CD14-positive monocyte (primary cell): ENCODE data around the gene KRT85. TPM values are rescaled to one million over a fixed set of nuclear protein-coding genes. Genes with fewer than 3 reads are reported as not detected.

ENCODE experiments used
- DNase-seq, 3 donors: peaks; one replicate each; pipeline ENCODE4 v3.0.0-alpha.2; 2011 to 2022
- H2AFZ ChIP-seq: 2 replicates; pipeline ENCODE4 v1.6.0; 2012; ENCODE audit warnings: mild to moderate bottlenecking, low read depth, low read length, inconsistent platforms; ENCODE audit not compliant: insufficient read depth, poor library complexity, severe bottlenecking
- H3K27ac ChIP-seq, 2 donors: 1 replicate in 1 of 2; 2 replicates in 1 of 2; pipeline ENCODE4 v1.5.1; 2012 to 2013; ENCODE audit warnings: low read length in 2 of 2, control low read depth in 1 of 2, inconsistent platforms in 1 of 2, low read depth in 1 of 2, mild to moderate bottlenecking in 1 of 2
- H3K27me3 ChIP-seq, 2 donors: one replicate each; pipeline versions ENCODE4 v1.6.0 to v1.6.1; 2011 to 2013; ENCODE audit warnings: low read length in 2 of 2; ENCODE audit not compliant: control insufficient read depth in 2 of 2, insufficient read depth in 2 of 2
- H3K36me3 ChIP-seq, 2 donors: replicated peaks in 1 of 2; 1 replicate in 1 of 2; 2 replicates in 1 of 2; pipeline versions ENCODE4 v1.5.1 to v1.6.1; 2012 to 2013; ENCODE audit warnings: low read length in 2 of 2, control low read depth in 1 of 2, inconsistent platforms in 1 of 2, mild to moderate bottlenecking in 1 of 2; ENCODE audit not compliant: insufficient read depth in 2 of 2, control insufficient read depth in 1 of 2
- H3K4me1 ChIP-seq, 2 donors: 1 replicate in 1 of 2; 2 replicates in 1 of 2; pipeline versions ENCODE4 v1.5.1 to v1.6.1; 2012 to 2013; ENCODE audit warnings: low read length in 2 of 2, control low read depth in 1 of 2, inconsistent platforms in 1 of 2, mild to moderate bottlenecking in 1 of 2, moderate library complexity in 1 of 2; ENCODE audit not compliant: insufficient read depth in 2 of 2, control insufficient read depth in 1 of 2
- H3K4me2 ChIP-seq: replicated peaks from 2 replicates; pipeline ENCODE3; 2012; ENCODE audit warnings: low read length, moderate library complexity, mild to moderate bottlenecking; ENCODE audit not compliant: poor library complexity, severe bottlenecking; ENCODE audit errors: extremely low read depth
- H3K4me3 ChIP-seq, 3 experiments: fragments of 200-600 bp in 1 of 3; sonication (generic) in 1 of 3; replicated peaks in 1 of 3; 1 replicate in 2 of 3; 2 replicates in 1 of 3; pipeline ENCODE4 v1.5.1; 2011 to 2013; ENCODE audit warnings: low read length in 3 of 3, mild to moderate bottlenecking in 3 of 3, control low read depth in 2 of 3, low read depth in 2 of 3, inconsistent platforms in 1 of 3, moderate library complexity in 1 of 3
- H3K79me2 ChIP-seq: 2 replicates; pipeline ENCODE4 v1.6.0; 2012; ENCODE audit warnings: mild to moderate bottlenecking, control low read depth, inconsistent platforms, low read length, moderate library complexity; ENCODE audit not compliant: insufficient read depth
- H3K9ac ChIP-seq: 2 replicates; pipeline ENCODE4 v1.6.0; 2017; ENCODE audit warnings: low read length, mild to moderate bottlenecking; ENCODE audit not compliant: insufficient read depth, poor library complexity, severe bottlenecking
- H3K9me3 ChIP-seq, 2 donors: replicated peaks in 1 of 2; 1 replicate in 1 of 2; 2 replicates in 1 of 2; pipeline versions ENCODE4 v1.5.1 to v1.6.1; 2012 to 2013; ENCODE audit warnings: low read length in 2 of 2, control low read depth in 1 of 2; ENCODE audit not compliant: control insufficient read depth in 1 of 2, insufficient read depth in 1 of 2
- H4K20me1 ChIP-seq: 2 replicates; pipeline ENCODE4 v1.6.0; 2012; ENCODE audit warnings: mild to moderate bottlenecking, low read length, control low read depth, moderate library complexity; ENCODE audit not compliant: insufficient read depth
- H3K27ac Mint-ChIP-seq, 7 donors: one replicate each; pipeline ENCODE4 v1.8.0; 2020; ENCODE audit warnings: mild to moderate bottlenecking in 7 of 7, mixed read lengths in 7 of 7, moderate library complexity in 6 of 7, inconsistent platforms in 2 of 7
- H3K27me3 Mint-ChIP-seq, 3 donors: one replicate each; pipeline ENCODE4 v1.8.0; 2021 to 2022; ENCODE audit warnings: low read depth in 3 of 3, mild to moderate bottlenecking in 3 of 3, mixed read lengths in 3 of 3, moderate library complexity in 3 of 3, inconsistent platforms in 1 of 3
- H3K36me3 Mint-ChIP-seq, 2 donors: one replicate each; pipeline ENCODE4 v1.8.0; 2020; ENCODE audit warnings: mixed read lengths in 2 of 2, inconsistent platforms in 1 of 2, mild to moderate bottlenecking in 1 of 2
- H3K4me1 Mint-ChIP-seq: one replicate; pipeline ENCODE4 v1.8.0; 2020; ENCODE audit warnings: mild to moderate bottlenecking, mixed read lengths
- H3K4me3 Mint-ChIP-seq, 2 donors: one replicate each; pipeline ENCODE4 v1.8.0; 2020; ENCODE audit warnings: mild to moderate bottlenecking in 2 of 2, mixed read lengths in 2 of 2, moderate library complexity in 1 of 2
- H3K9me3 Mint-ChIP-seq, 7 donors: one replicate each; pipeline ENCODE4 v1.8.0; 2020 to 2022; ENCODE audit warnings: mixed read lengths in 7 of 7, mild to moderate bottlenecking in 6 of 7, moderate library complexity in 6 of 7, inconsistent platforms in 2 of 7
- CTCF ChIP-seq: fragments of 200-600 bp; IDR thresholded peaks from one replicate; pipeline ENCODE4 v1.8.0; 2022; ENCODE audit warnings: antibody characterized with exemption, mild to moderate bottlenecking
- WGBS: methylation state at CpG from one replicate; pipeline ENCODE4 v1.1.5; 2013; ENCODE audit warnings: missing lambda C conversion rate; ENCODE audit not compliant: insufficient coverage; 5-methylcytosine and 5-hydroxymethylcytosine counted together
- intact Hi-C, 2 donors: fragments of 100-400 bp; cut with micrococcal nuclease; formaldehyde crosslinking; loops; one replicate each; pipeline versions ENCODE4 v1.15.0 to v1.15.1; 2023
- polyA plus RNA-seq, 3 donors: library from polyadenylated mRNA; depleted of rRNA in 1 of 3; unstranded in 2 of 3; stranded (reverse) in 1 of 3; fragments of 300-500 nt in 2 of 3; fragments of >200 nt in 1 of 3; fragmentation: Illumina TruSeq in 2 of 3; gene quantifications; 1 replicate in 2 of 3; 2 replicates in 1 of 3; pipeline ENCODE4 v1.2.3, GENCODE V29; 2012 to 2021

The KRT85 gene
- polyA plus RNA-seq, 3 donors: not detected

- H3K9me3 ChIP-seq: no peaks in the 10 kb centered on the region
- no peak overlapping the region for H3K9ac ChIP-seq
- no peak overlapping the region for H3K4me3 Mint-ChIP-seq
- no peak overlapping the region for H3K4me3 ChIP-seq
- H3K9me3 Mint-ChIP-seq: peaks cover 0 to 2% (median 0%) of the 10 kb centered on the region in 7 donors
- DNase-seq: no peak
- no peaks in the 10 kb centered on the region for H3K36me3 ChIP-seq
- 100% methylated on average over 1 of the region's 1 CpG for WGBS
- no peak overlapping the region for H2AFZ ChIP-seq
- H3K79me2 ChIP-seq: no peaks in the 10 kb centered on the region
- no peaks in the 10 kb centered on the region for H3K4me1 Mint-ChIP-seq
- intact Hi-C loops: no loop called here
- H3K27ac ChIP-seq: no peak overlapping the region
- no peaks in the 10 kb centered on the region for H3K36me3 Mint-ChIP-seq
- H3K27me3 Mint-ChIP-seq: peaks cover 4 to 8% (median 7%) of the 10 kb centered on the region in 3 donors
- no peaks in the 10 kb centered on the region for H4K20me1 ChIP-seq
- no peak overlapping the region for H3K4me2 ChIP-seq
- no peaks in the 10 kb centered on the region for H3K27me3 ChIP-seq
- no peaks in the 10 kb centered on the region for H3K4me1 ChIP-seq
- no peak for TF ChIP-seq CTCF
- no peak overlapping the region for H3K27ac Mint-ChIP-seq
Observed at GRCh38 chr12:52398176-52398575, 30.9 kb upstream of the KRT85 start.

- Mint-ChIP-seq H3K4me3 (no peak overlapping the region), H3K36me3 (no peaks in the 10 kb centered on the region), H3K4me1 (no peaks in the 10 kb centered on the region), H3K27me3 (peaks cover 2 to 11% (median 5%) of the 10 kb centered on the region in 3 donors), H3K27ac (no peak overlapping the region), H3K9me3 (peaks cover 0 to 2% (median 0%) of the 10 kb centered on the region in 7 donors)
- Histone ChIP-seq H3K4me2 (no peak overlapping the region), H3K9me3 (no peaks in the 10 kb centered on the region), H3K9ac (no peak overlapping the region), H3K4me1 (no peaks in the 10 kb centered on the region), H2AFZ (no peak overlapping the region), H3K79me2 (no peaks in the 10 kb centered on the region), H3K27ac (no peak overlapping the region), H3K4me3 (no peak overlapping the region), H3K27me3 (no peaks in the 10 kb centered on the region), H3K36me3 (no peaks in the 10 kb centered on the region), H4K20me1 (no peaks in the 10 kb centered on the region)
- no peak for TF ChIP-seq CTCF
- no peak for DNase-seq
- intact Hi-C loops: no loop called here
- 82% methylated on average over 8 of the region's 8 CpGs for WGBS
Observed at GRCh38 chr12:52396656-52397055, 29.4 kb upstream of the KRT85 start.
